Right lobe of liver (tissue), 6 donors: ENCODE results near the gene SMC4. TPM values are rescaled to one million over a fixed set of nuclear protein-coding genes. Genes with fewer than 3 reads are reported as not detected.

Experiments used
- ATAC-seq, 4 donors: fragments of 200-7000 bp; cut with Tn5 transposase; one replicate each; pipeline ENCODE4 v1.9.1; 2020; ENCODE audit warnings: mild to moderate bottlenecking in 4 of 4, moderate library complexity in 4 of 4
- DNase-seq, 3 donors: peaks; one replicate each; pipeline ENCODE4 v3.0.0-alpha.2; 2020
- H3K27ac ChIP-seq, 3 donors: fragments of 200-600 bp; one replicate each; pipeline ENCODE4 v1.8.0; 2022
- H3K27me3 ChIP-seq, 2 donors: fragments of 200-600 bp; one replicate each; pipeline ENCODE4 v1.8.0; 2022
- H3K36me3 ChIP-seq, 4 donors: fragments of 200-600 bp; sonication (generic) in 1 of 4; one replicate each; pipeline versions ENCODE4 v1.5.1 to v1.8.0; 2017 to 2022; ENCODE audit warnings: control low read depth in 1 of 4
- H3K4me1 ChIP-seq, 4 donors: fragments of 200-600 bp; sonication (generic) in 1 of 4; one replicate each; pipeline versions ENCODE4 v1.5.1 to v1.8.0; 2017 to 2022; ENCODE audit warnings: control low read depth in 1 of 4
- H3K4me3 ChIP-seq, 3 donors: fragments of 200-600 bp; one replicate each; pipeline ENCODE4 v1.8.0; 2022
- H3K9me3 ChIP-seq, 4 donors: fragments of 200-600 bp; sonication (generic) in 1 of 4; one replicate each; pipeline versions ENCODE4 v1.5.1 to v1.8.0; 2017 to 2022; ENCODE audit warnings: control low read depth in 1 of 4
- POLR2A ChIP-seq: fragments of 450-650 bp; IDR thresholded peaks from one replicate; pipeline ENCODE4 v1.6.1; 2017; ENCODE audit warnings: antibody characterized with exemption, mild to moderate bottlenecking
- WGBS: methylation state at CpG from one replicate; pipeline ENCODE4 v1.1.6; 2018; ENCODE audit warnings: low coverage, low lambda C conversion rate; ENCODE audit not compliant: insufficient coverage; ENCODE audit errors: missing lambda C conversion rate; 5-methylcytosine and 5-hydroxymethylcytosine counted together
- intact Hi-C, 2 donors: fragments of 100-400 bp; cut with DNase I; formaldehyde crosslinking; loops; one replicate each; pipeline versions ENCODE4 v1.11.2 to v1.14.1; 2022
- total RNA-seq, 6 experiments: library from RNA; depleted of rRNA in 2 of 6; stranded (reverse); fragments of >200 nt in 2 of 6; fragmentation: NEBNext Ultra II Directional in 3 of 6; extraction: Animal tissue kit (Norgen Biotek cat#: 25700) in 3 of 6; gene quantifications; one replicate each; pipeline versions ENCODE4 v1.1.0 to v1.2.4, GENCODE V29; 2016 to 2023
- TF ChIP-seq, protein P1 (sequence below), 4 donors: fragments of 200-600 bp in 3 of 4; fragments of 450-650 bp in 1 of 4; IDR thresholded peaks; one replicate each; pipeline versions ENCODE4 v1.5.1 to v1.8.0; 2016 to 2022; ENCODE audit warnings: antibody characterized with exemption in 4 of 4, mild to moderate bottlenecking in 2 of 4
- donor health status: DM: no; HTN: yes; CAD: no.
- donor health status: DM: no; HTN: no; CAD: no.
- donor health status: DM: no; HTN: no; CAD: no.
- donor health status: DM: no; HTN: yes; CAD: no.
- donor health status: DM: no; HTN: yes; CAD: no.

SMC4 gene
- total RNA-seq, 6 experiments from 2014 or later = 11.3 to 26.7 (median 18.1) TPM

DNA sequence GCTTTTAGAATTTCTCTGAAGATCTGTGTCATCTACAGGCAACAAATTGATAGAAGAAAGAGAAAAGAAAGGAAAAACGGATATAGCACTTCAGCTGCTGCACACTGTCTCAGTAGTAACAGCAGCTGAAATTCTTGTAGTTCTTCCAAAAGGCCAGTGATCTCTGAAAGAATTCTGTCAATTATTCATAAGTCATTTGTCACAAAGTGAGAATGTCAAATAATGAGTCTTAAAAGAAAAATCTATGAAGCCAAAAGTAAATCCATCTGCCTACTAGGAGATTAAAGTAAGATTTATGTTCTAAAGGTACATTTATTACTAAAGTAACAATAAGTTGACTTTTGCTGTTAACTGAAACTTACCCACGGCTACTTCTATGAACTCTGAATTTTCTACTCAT lies 25.0 kb upstream of the SMC4 start:
- TF ChIP-seq POLR2A = no peak
- TF ChIP-seq, protein P1, sequence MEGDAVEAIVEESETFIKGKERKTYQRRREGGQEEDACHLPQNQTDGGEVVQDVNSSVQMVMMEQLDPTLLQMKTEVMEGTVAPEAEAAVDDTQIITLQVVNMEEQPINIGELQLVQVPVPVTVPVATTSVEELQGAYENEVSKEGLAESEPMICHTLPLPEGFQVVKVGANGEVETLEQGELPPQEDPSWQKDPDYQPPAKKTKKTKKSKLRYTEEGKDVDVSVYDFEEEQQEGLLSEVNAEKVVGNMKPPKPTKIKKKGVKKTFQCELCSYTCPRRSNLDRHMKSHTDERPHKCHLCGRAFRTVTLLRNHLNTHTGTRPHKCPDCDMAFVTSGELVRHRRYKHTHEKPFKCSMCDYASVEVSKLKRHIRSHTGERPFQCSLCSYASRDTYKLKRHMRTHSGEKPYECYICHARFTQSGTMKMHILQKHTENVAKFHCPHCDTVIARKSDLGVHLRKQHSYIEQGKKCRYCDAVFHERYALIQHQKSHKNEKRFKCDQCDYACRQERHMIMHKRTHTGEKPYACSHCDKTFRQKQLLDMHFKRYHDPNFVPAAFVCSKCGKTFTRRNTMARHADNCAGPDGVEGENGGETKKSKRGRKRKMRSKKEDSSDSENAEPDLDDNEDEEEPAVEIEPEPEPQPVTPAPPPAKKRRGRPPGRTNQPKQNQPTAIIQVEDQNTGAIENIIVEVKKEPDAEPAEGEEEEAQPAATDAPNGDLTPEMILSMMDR (IDR thresholded peaks at IDR 0.05) = no peak
- intact Hi-C loops = no loop called here

DNA sequence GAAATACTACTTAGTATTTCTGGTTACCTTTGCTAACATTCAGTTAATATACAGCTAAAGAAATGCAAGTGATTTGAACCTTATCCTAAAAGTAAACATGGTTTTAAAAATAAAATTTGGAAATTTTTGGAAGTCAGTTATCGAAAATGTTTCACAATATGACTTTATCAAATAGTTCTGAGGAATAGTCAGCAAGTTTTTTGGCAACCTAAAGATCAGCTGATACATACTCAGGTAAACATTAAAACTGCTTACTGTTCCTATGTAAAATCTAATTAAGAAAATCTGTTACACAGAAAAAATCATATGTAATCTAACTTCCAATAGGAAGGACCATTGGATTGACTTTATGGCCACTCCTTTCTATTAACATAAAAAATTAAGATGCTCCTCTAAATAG lies 24.5 kb upstream of the SMC4 start:
- no peaks in the 10 kb centered on the region for H3K9me3 ChIP-seq
- peak overlapping the region in 2 of 3 donors; percentile 29 to 31 for H3K27ac ChIP-seq
- ATAC-seq (peak in 3 of 4 donors; percentile 42 to 67 (median 65)), DNase-seq (no peak)
- H3K27me3 ChIP-seq = no peaks in the 10 kb centered on the region
- intact Hi-C loops = no loop called here
- peaks cover 0 to 9% (median 4%) of the 10 kb centered on the region in 4 donors for H3K4me1 ChIP-seq
- H3K36me3 ChIP-seq = no peaks in the 10 kb centered on the region
- 26% methylated on average over 1 of the region's 1 CpG for WGBS
- no peak for TF ChIP-seq POLR2A
- TF ChIP-seq, protein P1 (IDR thresholded peaks at IDR 0.05) = no peak
- peak overlapping the region in 1 of 3 donors; percentile 4 for H3K4me3 ChIP-seq

More for the DNA sequence above, 25.0 kb upstream of the SMC4 start:
- Histone ChIP-seq H3K4me3 (peak overlapping the region in 1 of 3 donors; percentile 4), H3K27me3 (no peaks in the 10 kb centered on the region), H3K9me3 (no peaks in the 10 kb centered on the region), H3K4me1 (peaks cover 0 to 9% (median 4%) of the 10 kb centered on the region in 4 donors), H3K27ac (peak overlapping the region; percentile 8 to 31 (median 29)), H3K36me3 (no peaks in the 10 kb centered on the region)
- DNase-seq (no peak), ATAC-seq (peak; percentile 50 to 76 (median 66))
- WGBS = 23% methylated on average over 2 of the region's 2 CpGs

DNA sequence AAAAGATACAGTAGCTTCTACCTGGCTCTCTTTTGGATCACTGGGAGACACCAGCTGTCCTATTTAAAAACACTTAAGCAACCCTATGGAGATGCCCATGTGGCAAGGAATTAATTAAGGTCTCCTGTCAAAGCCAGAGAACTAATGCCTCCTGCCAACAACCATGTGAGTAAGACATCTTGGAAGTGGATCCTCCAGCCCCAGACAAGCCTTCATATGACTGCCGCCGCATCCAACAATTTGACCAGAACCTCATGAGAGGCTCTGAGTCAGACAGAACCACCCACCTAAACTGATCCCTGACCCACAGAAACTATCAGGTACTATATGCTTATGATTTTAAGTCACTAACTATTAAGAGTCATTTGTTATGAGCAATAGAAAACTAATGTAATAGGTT lies 22.8 kb upstream of the SMC4 start:
- H3K27ac ChIP-seq = no peak overlapping the region
- no peaks in the 10 kb centered on the region for H3K36me3 ChIP-seq
- DNase-seq (no peak), ATAC-seq (no peak)
- H3K4me3 ChIP-seq = no peak overlapping the region
- TF ChIP-seq, protein P1 (IDR thresholded peaks at IDR 0.05) = no peak
- TF ChIP-seq POLR2A = no peak
- H3K27me3 ChIP-seq = no peaks in the 10 kb centered on the region
- H3K4me1 ChIP-seq = peaks cover 0 to 13% (median 4%) of the 10 kb centered on the region in 4 donors
- intact Hi-C loops = no loop called here
- WGBS = 100% methylated on average over 2 of the region's 2 CpGs
- no peaks in the 10 kb centered on the region for H3K9me3 ChIP-seq

DNA sequence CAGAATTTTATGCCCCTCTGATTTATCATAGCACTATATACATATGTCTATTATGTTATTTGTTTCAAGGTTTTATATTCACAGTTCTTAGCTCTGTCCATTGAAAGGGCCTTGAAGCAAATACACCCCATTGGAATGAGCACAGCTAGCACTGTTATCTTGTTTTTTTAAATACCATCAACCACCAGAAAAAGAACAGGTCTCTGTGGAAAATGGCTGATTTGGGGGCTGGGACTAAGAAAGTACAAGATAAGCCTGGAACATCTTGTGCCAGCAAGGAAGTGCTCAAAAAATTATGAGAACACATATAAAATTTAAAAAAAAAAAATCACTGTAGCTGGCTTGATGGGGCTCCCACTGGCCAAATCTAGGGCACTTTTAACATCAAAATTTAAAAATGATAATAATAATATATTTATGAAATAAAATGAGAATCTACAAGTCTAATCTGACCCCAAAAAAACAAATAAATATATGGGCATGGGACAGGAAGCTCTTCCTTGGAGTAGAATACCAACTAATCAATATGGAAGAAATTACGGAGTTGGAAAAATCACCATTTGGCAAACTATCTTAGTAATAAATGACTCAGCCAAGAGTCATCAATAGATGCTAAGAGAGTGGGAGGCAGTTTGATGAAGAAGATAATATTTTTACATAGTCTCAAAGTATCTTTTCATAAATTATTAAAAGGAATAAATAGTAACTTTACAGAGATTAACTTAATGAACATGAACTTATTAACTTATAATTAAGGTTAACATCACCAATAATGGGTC lies 20.9 kb upstream of the SMC4 start:
- Histone ChIP-seq H3K27ac (no peak overlapping the region), H3K36me3 (no peaks in the 10 kb centered on the region), H3K4me1 (peaks cover 0 to 14% (median 4%) of the 10 kb centered on the region in 4 donors), H3K27me3 (no peaks in the 10 kb centered on the region), H3K4me3 (no peak overlapping the region), H3K9me3 (no peaks in the 10 kb centered on the region)
- intact Hi-C loops = no loop called here
- no peak for ATAC-seq
- TF ChIP-seq, protein P1 (IDR thresholded peaks at IDR 0.05) = no peak
- TF ChIP-seq POLR2A = no peak
- DNase-seq = no peak
- WGBS = 67% methylated on average over 1 of the region's 1 CpG
